Measurements from ENCODE around the gene NHEJ1. TPM values are rescaled to one million over a fixed set of nuclear protein-coding genes. Genes with fewer than 3 reads are reported as not detected.

Gene NHEJ1
- polyA plus RNA-seq, 1 of the 3 experiments (the other 2 are of a cell fraction): 16.3 TPM

DNA sequence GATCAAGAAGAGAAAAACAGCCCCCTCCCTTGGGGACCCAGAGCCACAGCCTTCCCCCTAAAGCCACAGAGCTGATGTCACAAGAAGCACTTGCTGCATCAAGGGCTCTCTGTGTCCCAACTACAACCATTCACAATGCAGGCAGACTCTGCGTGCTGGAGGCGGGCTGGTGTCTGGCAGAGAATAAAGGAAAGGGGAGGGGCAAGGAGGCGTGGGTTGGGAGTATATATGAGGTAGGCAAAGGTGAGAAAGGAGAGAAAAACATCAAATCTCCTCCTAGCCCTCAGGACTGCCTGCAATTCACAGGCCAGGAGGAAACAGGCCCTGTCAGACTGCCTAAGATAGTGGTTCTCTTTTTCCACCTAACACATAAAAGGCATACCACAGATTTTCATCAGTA is 51.1 kb downstream of the NHEJ1 start:
- Histone ChIP-seq H3F3A (replicated peaks; ENCODE audit: insufficient read depth) (no peaks in the 10 kb centered on the region), H4K20me1 (ENCODE audit: insufficient read depth) (no peaks in the 10 kb centered on the region), H3K27ac (ENCODE audit: low read depth in 2 of 2, low read length in 1 of 2) (no peak overlapping the region), H2AFZ (ENCODE audit: low read depth) (no peak overlapping the region), H3K4me1 (ENCODE audit: control insufficient read depth in 1 of 2, insufficient read depth in 2 of 2, low read depth in 1 of 2, low read length in 1 of 2) (no peaks in the 10 kb centered on the region), H3K4me3 (ENCODE audit: low read depth in 2 of 2, low read length in 1 of 2) (no peak overlapping the region), H3K9me3 (no peaks in the 10 kb centered on the region), H3K79me2 (ENCODE audit: insufficient read depth) (no peaks in the 10 kb centered on the region; the same call in 1 of the 2 replicates), H3K27me3 (ENCODE audit: insufficient read depth) (no peaks in the 10 kb centered on the region), H3K4me2 (no peak overlapping the region), H3K9ac (no peak overlapping the region), H3K36me3 (replicated peaks in 1 of 2; ENCODE audit: control insufficient read depth in 1 of 2, insufficient read depth in 2 of 2, low read length in 1 of 2) (no peaks in the 10 kb centered on the region), H3K9me2 (no peaks in the 10 kb centered on the region)
- WGBS (ENCODE audit: low lambda C conversion rate): 91% methylated on average over 3 of the region's 3 CpGs
- CTCF ChIA-PET: interaction anchor here (0.7 to 2.2 kb wide), 2 partner anchors 11 to 1120 kb away, joined by 3 to 20 read pairs; no protein-coding TSS in a partner anchor
- no peak for DNase-seq
- POLR2A ChIA-PET: no interaction called here
- TF ChIP-seq, protein P1, sequence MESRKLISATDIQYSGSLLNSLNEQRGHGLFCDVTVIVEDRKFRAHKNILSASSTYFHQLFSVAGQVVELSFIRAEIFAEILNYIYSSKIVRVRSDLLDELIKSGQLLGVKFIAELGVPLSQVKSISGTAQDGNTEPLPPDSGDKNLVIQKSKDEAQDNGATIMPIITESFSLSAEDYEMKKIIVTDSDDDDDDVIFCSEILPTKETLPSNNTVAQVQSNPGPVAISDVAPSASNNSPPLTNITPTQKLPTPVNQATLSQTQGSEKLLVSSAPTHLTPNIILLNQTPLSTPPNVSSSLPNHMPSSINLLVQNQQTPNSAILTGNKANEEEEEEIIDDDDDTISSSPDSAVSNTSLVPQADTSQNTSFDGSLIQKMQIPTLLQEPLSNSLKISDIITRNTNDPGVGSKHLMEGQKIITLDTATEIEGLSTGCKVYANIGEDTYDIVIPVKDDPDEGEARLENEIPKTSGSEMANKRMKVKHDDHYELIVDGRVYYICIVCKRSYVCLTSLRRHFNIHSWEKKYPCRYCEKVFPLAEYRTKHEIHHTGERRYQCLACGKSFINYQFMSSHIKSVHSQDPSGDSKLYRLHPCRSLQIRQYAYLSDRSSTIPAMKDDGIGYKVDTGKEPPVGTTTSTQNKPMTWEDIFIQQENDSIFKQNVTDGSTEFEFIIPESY (IDR thresholded peaks at IDR 0.05; ENCODE audit: borderline replicate concordance, low read depth): no peak
- TF ChIP-seq GATA2 (CRISPR knock-in tag; IDR thresholded peaks at IDR 0.05) (no peak), FOXJ3 (CRISPR knock-in tag; IDR thresholded peaks at IDR 0.05) (no peak), RCOR1 (IDR thresholded peaks at IDR 0.05; ENCODE audit: low read length) (no peak), POLR2AphosphoS5 (IDR thresholded peaks at IDR 0.05; ENCODE audit: low read depth, low read length) (no peak), TCF12 (IDR thresholded peaks at IDR 0.05) (no peak), FOXM1 (IDR thresholded peaks at IDR 0.05; ENCODE audit: low read depth) (no peak), YY1 (IDR thresholded peaks at IDR 0.05; ENCODE audit: low read depth) (no peak), SMC3 (IDR thresholded peaks at IDR 0.05; ENCODE audit: low read depth, low read length) (no peak)
- TF ChIP-seq, protein P2, sequence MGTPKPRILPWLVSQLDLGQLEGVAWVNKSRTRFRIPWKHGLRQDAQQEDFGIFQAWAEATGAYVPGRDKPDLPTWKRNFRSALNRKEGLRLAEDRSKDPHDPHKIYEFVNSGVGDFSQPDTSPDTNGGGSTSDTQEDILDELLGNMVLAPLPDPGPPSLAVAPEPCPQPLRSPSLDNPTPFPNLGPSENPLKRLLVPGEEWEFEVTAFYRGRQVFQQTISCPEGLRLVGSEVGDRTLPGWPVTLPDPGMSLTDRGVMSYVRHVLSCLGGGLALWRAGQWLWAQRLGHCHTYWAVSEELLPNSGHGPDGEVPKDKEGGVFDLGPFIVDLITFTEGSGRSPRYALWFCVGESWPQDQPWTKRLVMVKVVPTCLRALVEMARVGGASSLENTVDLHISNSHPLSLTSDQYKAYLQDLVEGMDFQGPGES (IDR thresholded peaks at IDR 0.05; ENCODE audit: low read depth, low read length): no peak
- TF ChIP-seq, protein P3, sequence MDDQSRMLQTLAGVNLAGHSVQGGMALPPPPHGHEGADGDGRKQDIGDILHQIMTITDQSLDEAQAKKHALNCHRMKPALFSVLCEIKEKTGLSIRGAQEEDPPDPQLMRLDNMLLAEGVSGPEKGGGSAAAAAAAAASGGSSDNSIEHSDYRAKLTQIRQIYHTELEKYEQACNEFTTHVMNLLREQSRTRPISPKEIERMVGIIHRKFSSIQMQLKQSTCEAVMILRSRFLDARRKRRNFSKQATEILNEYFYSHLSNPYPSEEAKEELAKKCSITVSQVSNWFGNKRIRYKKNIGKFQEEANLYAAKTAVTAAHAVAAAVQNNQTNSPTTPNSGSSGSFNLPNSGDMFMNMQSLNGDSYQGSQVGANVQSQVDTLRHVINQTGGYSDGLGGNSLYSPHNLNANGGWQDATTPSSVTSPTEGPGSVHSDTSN (IDR thresholded peaks at IDR 0.05): no peak

DNA sequence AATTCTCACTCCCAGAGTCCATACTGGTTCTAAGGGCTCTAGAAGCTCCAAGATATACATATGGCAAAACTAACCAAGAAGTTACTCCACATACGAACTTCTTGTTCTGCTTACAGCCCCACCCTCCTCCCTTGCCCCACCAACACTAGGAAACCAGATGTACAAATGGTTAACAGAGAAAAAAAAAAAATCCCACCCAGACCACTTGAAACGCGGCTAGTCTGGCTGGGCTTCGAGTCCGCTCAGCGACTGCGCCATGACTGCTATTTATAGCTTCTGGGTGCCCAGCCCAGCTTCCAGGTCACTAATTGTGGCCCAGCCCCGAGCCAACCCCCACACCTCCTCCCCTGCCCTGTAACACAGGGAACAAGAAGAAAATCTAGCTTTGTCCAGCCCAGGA is 52.9 kb downstream of the NHEJ1 start:
- CTCF ChIA-PET: interaction anchor here (0.9 to 7.7 kb wide), 7 partner anchors 12 to 128 kb away, joined by 3 to 73 read pairs (median 5); no protein-coding TSS in a partner anchor
- TF ChIP-seq GATA2 (CRISPR knock-in tag; IDR thresholded peaks at IDR 0.05): no peak
- TF ChIP-seq FOSL2 (IDR thresholded peaks at IDR 0.05; ENCODE audit: borderline replicate concordance, low read depth): no peak
- TF ChIP-seq RCOR1 (IDR thresholded peaks at IDR 0.05; ENCODE audit: low read length): no peak
- no peak for TF ChIP-seq RFX5 (IDR thresholded peaks at IDR 0.05; ENCODE audit: low read length)
- TF ChIP-seq EZH2phosphoT487 (IDR thresholded peaks at IDR 0.05; ENCODE audit: borderline replicate concordance, low read depth): no peak
- no peak for TF ChIP-seq SMC3 (IDR thresholded peaks at IDR 0.05; ENCODE audit: low read depth, low read length)
- TF ChIP-seq, protein P4, sequence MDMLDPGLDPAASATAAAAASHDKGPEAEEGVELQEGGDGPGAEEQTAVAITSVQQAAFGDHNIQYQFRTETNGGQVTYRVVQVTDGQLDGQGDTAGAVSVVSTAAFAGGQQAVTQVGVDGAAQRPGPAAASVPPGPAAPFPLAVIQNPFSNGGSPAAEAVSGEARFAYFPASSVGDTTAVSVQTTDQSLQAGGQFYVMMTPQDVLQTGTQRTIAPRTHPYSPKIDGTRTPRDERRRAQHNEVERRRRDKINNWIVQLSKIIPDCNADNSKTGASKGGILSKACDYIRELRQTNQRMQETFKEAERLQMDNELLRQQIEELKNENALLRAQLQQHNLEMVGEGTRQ (IDR thresholded peaks at IDR 0.05; ENCODE audit: borderline replicate concordance, low read depth, low read length): no peak
- TF ChIP-seq YY1 (IDR thresholded peaks at IDR 0.05; ENCODE audit: low read depth): no peak
- no peak for TF ChIP-seq TEAD4 (IDR thresholded peaks at IDR 0.05; ENCODE audit: borderline replicate concordance, insufficient read depth)
- TF ChIP-seq CHD2 (IDR thresholded peaks at IDR 0.05; ENCODE audit: low read length, partially characterized antibody): no peak
- TF ChIP-seq, protein P1 (IDR thresholded peaks at IDR 0.05; ENCODE audit: borderline replicate concordance, low read depth): no peak
- no peak for TF ChIP-seq SIN3A (IDR thresholded peaks at IDR 0.05; ENCODE audit: borderline replicate concordance, low read depth, low read length)
- TF ChIP-seq TAF1 (IDR thresholded peaks at IDR 0.05; ENCODE audit: borderline replicate concordance, low read depth, low read length): no peak
- no peak for TF ChIP-seq GABPA (IDR thresholded peaks at IDR 0.05; ENCODE audit: low read depth)
- Histone ChIP-seq H3K9me2 (no peaks in the 10 kb centered on the region), H3F3A (replicated peaks; ENCODE audit: insufficient read depth) (no peaks in the 10 kb centered on the region), H3K4me3 (ENCODE audit: low read depth in 2 of 2, low read length in 1 of 2) (no peak overlapping the region), H3K4me1 (ENCODE audit: control insufficient read depth in 1 of 2, insufficient read depth in 2 of 2, low read depth in 1 of 2, low read length in 1 of 2) (no peaks in the 10 kb centered on the region), H2AFZ (ENCODE audit: low read depth) (no peak overlapping the region), H3K4me2 (no peak overlapping the region), H3K27ac (ENCODE audit: low read depth in 2 of 2, low read length in 1 of 2) (no peak overlapping the region), H3K27me3 (ENCODE audit: insufficient read depth) (no peaks in the 10 kb centered on the region), H4K20me1 (ENCODE audit: insufficient read depth) (no peaks in the 10 kb centered on the region), H3K9ac (no peak overlapping the region), H3K79me2 (ENCODE audit: insufficient read depth) (no peaks in the 10 kb centered on the region), H3K36me3 (replicated peaks in 1 of 2; ENCODE audit: control insufficient read depth in 1 of 2, insufficient read depth in 2 of 2, low read length in 1 of 2) (no peaks in the 10 kb centered on the region), H3K9me3 (no peaks in the 10 kb centered on the region)
- 81% methylated on average over 8 of the region's 8 CpGs for WGBS (ENCODE audit: low lambda C conversion rate)
- DNase-seq: no peak
- POLR2A ChIA-PET: no interaction called here
